ENCODE results near the gene NCKIPSD.

Gene NCKIPSD

DNA sequence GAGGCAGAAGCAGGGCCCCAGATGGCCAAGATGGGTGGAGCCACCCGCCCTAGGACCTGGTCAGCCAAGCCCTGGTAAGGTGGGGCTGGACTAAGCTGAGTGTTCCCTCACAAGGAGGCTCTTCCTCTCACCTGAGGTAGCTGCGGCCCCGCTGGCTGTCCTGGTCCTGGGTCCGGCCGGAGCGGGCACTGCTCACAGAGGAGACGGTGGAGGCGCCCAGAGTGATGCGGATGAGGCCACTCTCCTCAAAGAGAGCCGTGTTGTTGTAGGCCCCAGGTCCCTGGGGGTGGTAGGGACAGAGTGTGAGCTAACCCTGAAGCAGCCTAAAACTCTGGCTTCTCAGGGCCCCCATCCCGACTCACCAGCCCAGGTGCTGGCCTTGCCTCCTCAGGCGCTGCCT lies 43.1 kb downstream of the NCKIPSD start:
- DNase-seq: no peak

DNA sequence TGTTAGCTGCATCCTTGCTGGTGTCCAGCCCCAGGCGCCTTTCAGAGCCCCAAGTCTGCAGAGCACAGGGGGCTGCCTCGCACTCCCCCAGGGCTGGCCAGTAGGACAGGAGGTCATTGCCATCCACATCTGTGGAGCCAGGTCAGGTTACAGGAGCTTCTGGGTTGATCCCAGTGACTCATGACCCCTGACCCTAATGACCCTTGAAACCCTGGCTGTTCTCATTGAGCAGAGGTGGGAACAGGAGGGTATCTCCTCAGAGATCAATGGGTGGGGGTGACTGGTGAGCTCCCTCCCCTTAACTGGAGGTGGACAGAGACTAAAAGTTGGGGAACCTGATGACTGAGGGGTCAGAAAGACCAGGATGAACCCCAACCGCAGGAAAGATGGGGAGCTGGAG lies 44.3 kb downstream of the NCKIPSD start:
- DNase-seq: no peak

DNA sequence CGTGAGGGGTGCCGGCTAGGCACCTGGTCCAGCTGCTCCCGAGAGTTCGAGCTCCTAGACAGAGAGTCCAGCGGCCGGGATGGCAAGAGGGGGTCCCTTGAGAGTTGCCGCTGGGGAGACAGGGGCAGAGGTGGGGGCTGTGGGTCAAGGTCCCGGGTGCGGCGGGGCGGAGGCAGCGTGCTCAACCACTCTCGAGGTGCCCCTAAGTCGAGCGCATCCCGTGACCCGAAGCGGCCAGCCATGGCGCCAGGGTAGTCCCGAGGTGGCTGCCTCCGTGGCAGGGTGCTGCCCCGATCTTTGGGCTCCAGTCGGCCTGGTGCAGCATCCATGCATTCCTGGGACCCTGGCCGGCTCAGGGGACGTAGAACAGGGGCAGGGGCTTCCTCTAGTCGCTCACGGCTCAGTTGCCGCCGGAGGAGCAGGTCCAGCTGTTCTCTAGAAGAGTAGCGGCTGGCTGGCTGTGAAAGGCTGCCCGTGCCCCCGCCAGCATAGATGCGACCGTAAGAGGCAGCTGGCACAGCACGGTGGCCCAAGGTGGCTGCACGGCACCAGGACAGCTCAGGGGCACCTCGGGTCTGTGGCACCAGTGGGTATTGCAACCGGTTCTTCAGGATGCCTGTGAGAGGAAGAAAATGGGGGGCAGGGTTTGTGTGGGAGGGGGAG lies 45.6 kb downstream of the NCKIPSD start:
- DNase-seq: no peak

DNA sequence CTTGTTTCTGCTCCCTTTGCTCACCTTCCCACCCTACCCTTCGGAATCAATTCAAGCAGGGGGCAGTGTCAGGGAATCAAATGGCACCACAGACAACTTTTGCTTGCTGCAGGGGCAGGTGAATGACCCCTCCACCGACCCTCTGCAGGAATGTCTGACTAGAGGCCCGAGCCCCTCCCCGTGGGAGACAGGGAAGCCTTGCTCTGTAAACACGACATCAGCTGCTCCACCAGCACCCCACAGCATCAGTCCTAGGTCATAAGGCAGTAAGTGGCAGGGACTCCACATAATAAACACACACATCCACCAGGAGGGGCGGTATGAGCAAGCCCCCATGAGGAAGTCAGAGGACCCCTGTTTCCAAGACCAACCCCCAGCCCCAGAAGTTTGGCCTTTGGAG lies 48.4 kb downstream of the NCKIPSD start:
- DNase-seq: no peak

DNA sequence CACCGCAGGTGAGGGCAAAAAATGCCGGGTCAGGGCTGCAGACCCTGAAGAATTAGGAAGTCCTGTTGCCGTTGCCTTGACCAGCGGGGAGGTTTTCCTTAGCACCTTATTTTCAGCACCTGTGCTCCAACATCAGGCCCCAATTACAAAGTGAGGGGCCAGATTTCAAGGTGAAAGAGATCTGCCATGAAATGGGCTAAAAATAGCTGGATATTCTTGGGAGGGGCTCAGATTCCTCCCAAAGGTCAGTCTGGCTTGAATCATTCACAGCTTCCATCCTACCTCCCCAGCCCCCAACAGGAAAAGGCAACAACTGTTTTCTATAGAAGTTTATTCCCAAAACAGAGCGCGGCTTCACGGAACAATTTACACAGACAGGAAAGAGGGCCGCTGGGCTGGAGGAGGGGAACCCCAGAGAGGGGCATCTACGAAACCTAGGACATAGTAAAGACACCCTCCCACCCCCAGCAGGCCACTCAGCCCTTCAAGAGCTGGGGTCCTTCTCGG lies 49.5 kb downstream of the NCKIPSD start:
- no peak for DNase-seq

DNA sequence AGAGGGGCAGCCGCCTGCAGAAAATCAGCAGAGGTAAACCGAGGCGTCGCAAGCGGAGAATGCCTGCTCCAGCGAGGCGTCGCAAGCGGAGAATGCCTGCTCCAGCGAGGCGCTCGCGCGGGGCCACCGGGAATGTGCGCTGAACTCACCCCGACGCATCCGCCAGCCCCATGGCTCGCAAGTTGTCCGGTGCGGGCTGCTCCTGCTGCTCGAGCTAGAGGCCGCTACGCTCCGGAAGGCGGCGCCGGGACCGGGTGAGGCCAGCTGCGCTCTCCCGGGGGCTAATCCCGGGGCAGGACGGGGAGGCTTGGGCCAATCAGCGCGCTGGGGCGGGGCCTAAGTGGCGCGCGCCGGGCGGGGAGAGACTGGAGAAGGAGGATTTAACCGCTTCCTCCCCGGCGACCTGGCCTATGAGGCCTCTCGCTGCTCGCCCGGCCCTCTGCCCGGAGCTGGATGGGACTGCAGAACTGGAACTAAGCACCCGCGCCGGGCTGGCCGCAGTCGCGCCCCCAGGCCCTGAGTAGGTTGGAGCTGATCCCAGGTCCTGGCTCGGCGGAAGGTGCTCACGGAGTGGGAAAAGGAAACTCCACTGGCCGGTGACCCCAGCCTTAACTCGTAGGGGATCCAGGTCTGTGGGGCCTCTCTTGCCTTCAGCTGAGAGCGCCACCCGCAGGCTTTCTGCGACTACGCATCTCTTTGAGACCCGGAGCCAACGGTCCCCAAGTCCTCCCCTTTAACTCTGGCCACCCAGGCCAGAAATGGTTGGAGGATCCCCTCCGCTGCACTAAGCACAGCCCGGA lies 50.3 kb downstream of the NCKIPSD start, which contains the start of gene SLC26A6:
SLC26A6 (minus strand) TSS at position 240 of the 800 bp plus-strand sequence; CDS start at position 172, 68 bp downstream.
- DNase-seq: peak; percentile 97

DNA sequence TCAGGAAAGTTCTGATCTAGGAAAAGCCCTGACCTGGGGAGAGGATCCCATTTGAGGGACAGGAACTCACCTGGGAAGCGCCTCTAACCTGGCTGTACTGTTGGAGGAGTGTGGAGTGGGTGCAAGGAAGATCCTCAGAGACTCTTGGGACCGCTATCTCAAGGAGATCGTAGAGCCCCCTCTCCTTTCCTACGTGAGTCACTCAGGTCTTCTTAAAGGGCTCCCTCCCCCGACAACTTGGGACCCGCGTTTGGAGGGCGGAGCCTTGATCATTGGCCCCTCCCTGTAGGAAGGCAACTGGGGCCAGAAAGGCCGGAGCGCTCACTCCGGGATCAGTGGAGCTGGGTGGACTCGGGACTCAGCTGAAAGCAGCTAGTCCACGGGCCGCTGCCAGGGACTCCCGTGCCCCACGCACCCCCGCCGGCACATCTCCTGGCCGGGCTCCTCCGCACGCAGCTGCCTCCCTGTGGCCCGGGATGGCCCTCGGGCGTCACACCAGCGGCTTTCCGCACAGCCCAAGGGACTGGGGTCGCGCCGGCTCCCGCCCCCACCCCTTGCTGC lies 51.0 kb downstream of the NCKIPSD start:
- DNase-seq: peak; percentile 78

DNA sequence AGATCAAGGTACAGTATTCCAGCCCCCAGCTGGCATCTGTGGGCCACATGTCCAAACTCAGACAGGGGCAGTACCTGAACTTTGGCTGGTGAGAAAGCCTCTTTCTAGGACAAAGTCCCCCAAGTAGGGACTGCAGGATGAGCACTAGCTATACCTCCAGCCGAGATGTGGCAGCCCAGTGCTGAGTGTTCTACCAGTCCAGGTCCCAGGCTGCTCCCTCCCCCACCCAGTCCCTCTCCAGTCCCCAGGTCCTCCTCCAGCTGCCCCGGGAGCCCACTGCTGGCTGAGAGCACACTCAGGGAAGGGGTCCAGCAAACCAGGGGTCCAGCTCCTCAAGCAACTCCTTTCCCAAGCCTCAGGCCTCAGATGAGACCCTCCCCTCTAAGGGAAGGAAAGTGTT lies 52.0 kb downstream of the NCKIPSD start:
- DNase-seq: no peak

DNA sequence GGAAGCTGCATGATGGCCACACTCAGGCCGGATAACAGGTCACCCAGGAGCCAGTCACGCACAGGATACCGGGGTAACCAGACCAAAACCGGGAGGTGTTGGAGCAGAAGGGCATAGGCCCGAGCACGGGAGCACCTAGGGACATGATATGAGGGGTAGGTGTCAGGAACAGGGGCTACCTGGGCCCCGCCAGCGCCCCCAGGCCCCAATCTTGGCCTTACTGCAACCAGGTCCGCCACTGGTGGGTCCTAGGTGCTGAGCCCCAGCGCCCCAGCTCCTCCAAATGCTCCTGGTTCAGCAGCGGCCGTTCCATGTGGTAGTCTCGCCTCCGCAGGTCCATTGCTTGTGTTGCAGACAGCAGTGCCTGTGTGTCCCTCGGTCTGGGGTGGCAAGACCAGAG lies 52.5 kb downstream of the NCKIPSD start:
- DNase-seq: no peak

DNA sequence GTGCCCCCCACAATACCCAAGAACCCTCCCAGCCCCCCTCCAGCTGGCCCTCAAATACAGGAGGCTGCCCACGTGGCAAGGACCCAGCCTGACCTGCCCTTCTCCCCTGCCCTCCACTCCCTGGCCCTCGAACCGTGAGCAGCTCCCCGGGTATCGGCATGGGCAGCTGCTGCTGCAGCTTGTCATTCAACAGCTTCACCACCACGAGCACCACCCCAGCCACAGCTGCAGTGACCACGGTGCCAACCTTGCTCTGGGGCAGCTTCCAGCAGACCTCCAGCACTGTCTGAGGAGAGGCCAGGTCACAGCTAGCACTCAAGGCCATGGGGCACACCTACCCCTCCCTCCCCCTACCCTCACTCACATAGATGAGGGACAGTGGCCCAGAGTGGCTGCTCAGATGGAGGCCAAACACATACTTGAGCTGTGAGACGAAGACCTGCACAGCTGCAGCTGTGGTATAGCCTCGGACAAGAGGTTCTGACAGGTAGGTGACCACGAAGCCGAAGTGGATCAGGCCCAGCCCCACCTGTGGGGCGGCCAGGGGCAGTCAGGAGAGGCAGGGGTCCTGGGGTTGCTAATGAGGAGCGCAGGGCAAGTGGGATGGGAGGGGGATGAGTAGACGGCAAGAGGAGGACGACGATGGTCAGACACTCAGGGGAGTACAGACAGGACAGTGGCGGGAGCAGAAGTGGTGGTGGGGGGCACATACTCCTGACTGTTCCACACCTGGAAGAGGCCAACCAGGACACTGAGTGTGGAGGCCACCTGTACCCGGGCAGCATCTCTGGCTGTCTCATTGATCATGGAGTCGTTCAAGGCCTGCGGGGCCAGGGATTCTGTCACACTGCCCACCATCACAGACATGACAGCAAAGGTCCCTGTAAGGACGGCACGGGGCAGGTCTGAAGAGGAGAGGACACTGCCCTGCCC lies 53.9 kb downstream of the NCKIPSD start:
- DNase-seq: no peak

DNA sequence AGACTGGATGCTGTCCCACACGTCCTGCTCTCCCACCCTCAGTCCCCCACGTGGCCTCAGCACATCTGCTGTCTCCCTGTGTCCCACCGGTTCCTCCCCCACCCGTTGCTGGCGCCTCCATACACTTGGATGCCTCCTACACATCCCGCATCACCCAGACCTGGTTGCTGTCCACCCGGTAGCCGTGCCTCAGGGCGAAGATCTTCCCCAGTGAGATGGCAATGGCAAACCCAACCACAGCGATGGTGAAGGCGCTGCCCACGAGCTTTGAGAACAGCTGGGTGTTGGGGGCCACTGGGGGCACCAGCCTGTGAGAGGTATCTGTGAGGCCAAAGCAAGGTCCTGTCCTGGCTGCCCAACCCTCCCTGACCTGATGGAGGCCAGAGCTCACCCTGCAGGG lies 54.9 kb downstream of the NCKIPSD start:
- DNase-seq: no peak

DNA sequence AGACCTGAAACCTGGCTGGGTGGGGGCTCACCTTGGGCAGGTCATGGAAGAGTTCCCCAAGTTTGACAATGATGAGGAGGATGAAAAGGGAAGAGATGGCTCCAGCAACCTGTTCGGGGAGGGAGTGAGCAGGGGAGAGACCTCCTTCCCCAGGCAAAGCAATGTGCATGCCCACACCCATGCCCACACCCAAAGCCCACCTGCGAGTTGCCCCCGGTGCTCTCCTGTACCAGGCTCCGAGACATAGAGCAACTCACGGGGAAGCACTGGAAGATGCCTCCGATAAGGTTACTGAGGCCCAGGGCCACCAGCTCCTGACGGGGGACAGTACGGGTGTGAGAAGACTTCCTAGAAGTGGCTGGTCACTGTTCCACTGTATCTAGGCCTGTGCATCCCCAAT lies 55.3 kb downstream of the NCKIPSD start:
- DNase-seq: no peak

DNA sequence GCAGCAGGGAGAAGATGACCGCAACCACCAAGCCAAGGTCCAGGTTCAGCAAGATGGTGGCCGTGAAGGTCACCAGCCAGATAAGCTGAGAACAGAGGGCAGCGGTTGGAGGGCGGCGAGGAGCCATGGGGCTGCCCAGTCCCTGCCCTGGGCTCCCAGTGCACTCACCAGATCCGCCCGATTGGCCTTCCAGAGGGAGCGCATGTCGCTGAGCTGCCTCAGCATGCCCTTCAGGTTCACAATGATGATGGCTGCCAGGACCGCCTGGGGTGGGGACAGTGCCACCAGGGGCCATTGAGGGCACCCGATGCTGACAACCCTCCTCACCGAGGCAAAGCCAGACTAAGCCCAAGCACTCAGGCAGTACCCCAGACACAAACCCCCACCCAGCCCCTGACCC lies 55.8 kb downstream of the NCKIPSD start:
- DNase-seq: no peak

DNA sequence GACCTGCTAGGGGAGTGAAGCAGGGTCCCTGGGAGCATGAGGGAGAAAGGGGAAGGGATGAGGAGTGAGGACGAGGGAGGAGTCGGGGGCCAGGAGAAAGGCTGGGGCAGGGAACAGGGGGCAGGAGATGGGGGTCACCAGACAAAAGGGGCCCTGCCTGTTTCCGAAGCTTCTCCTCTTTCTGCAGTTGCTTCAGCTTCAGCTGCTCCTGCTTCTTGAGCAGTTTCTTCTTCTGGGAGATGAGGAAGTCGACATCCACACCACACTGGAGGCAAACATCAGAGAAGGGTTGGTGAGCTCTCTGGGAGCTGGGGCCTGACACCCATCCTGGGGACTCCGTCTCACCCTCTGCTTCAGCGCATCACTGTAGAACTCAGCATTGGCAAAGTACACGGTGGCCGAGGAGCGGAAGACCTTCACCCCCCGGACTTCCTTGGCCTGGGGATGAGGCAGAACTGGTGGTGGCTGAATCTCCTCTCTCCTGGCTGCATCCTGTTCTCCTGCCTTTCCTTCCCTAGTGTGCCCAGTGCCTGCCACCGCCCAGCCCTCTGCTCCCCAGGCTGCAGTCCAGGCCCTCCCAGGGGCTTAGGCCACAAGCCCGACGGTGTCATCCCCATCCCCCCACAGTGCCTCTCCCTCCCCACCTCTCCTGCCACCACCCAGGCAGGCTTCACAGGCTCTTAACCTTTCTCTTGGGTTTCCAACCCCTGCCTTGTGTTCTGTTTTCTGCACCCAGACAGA lies 57.3 kb downstream of the NCKIPSD start:
- no peak for DNase-seq

DNA sequence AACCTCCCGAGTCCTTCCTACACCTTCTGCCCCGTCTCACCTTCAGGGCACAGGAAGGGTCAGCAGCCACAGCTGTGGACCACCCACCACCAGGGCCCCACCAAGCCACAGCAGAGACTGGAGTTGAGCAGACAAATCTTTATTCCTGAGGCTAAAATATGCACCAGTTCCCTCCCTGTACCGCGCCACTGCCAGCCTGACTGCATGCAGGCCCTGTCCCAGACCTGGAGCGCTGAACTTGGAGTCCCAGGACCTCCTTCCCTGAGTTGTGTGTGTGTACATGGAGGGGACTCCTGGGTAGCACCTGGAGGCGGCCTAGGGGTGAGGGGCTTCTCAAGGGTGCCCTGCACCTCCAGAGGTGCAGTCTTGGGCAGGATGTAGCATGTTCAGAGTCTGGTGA lies 60.1 kb downstream of the NCKIPSD start:
- DNase-seq: no peak

DNA sequence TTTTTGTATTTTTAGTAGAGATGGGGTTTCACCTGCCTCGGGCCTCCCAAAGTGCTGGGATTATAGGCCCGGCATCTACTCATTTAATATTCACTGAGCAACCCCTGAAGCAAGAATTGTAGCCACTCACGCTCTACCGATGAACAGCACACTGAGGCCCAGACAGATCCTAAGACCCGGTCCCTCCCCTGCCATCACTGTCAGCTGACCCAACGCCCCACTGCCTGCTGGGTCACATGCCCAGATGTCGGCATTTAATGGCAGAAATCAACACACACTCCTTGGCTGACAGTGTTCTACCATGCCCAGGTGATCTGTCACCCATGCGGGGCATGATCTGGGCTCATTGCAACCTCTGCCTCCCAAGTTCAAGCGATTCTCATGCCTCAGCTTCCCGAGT lies 60.9 kb downstream of the NCKIPSD start:
- DNase-seq: no peak

DNA sequence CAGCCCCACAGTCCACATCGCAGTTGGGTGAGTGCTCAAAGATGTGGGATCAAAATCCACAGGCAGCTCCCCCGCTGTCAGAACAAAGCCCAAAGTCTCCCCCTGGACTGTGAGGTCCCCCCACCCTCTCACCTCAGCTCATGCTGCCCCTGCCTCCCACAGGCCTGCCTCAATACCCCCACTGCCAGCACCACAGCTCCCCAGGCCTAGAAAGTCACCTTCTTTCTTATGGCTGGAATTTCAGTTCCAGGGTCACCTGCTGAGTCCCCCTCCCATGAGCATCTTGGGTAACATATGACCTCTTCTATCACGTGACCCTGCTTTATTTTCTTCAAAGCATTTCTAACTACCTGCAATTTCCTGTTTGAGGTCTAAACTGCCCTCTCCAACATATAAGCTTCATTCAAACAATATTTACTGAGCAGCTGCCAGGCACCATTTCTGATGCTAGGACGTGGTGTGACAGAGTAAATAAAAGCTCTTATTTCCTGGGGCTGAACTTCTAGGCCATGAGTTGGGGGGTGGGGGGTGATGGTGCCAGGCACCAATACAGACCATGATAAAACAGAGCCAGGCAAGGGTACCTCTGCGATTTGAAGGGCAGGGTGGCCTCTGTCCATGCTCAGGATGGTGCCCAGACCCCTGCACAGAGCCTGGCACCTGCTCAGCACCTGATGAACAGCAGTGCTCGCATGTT lies 61.7 kb downstream of the NCKIPSD start:
- no peak for DNase-seq
